ENCODE data around the gene IFI27.
"Not testable (repeated sequence)": the region's sequence is repeated elsewhere in the genome, so short reads cannot be mapped to it uniquely, and the experiment has no call there.

Gene IFI27

GRCh38 chr14:94110552-94111181 is at the start of gene IFI27:
IFI27 (plus strand) TSS chr14:94110736.
- no peak for DNase-seq

- DNase-seq: no peak
Measured at GRCh38 chr14:94062344-94062940, 48.1 kb upstream of the IFI27 start.

- no peak for DNase-seq
Measured at GRCh38 chr14:94066089-94066676, 44.4 kb upstream of the IFI27 start.

- not testable (repeated sequence) for DNase-seq
Measured at GRCh38 chr14:94072076-94072475, 38.5 kb upstream of the IFI27 start.

- no peak for DNase-seq
Measured at GRCh38 chr14:94074534-94074933, 36.0 kb upstream of the IFI27 start.

GRCh38 chr14:94075008-94075407 is 35.5 kb upstream of the IFI27 start:
- DNase-seq: no peak

GRCh38 chr14:94077111-94077821 is 33.3 kb upstream of the IFI27 start:
- no peak for DNase-seq

- DNase-seq: no peak
Measured at GRCh38 chr14:94077823-94078222, 32.7 kb upstream of the IFI27 start.

- DNase-seq: no peak
Measured at GRCh38 chr14:94079891-94080620, 30.5 kb upstream of the IFI27 start.

GRCh38 chr14:94080621-94081385 is 29.7 kb upstream of the IFI27 start, which contains the start of the genes DDX24 and IFI27L1:
DDX24 (minus strand) TSS chr14:94081202; CDS start chr14:94079742, 1,460 bp downstream.
IFI27L1 (plus strand) TSS chr14:94081310; CDS start chr14:94096938, 15,628 bp downstream.
- DNase-seq: peak; percentile 97 to 98

GRCh38 chr14:94081386-94081820 is 29.1 kb upstream of the IFI27 start:
- peak; percentile 7 to 20 for DNase-seq

- DNase-seq: no peak
Measured at GRCh38 chr14:94087891-94088290, 22.6 kb upstream of the IFI27 start.

- DNase-seq: no peak
Measured at GRCh38 chr14:94088516-94088915, 22.0 kb upstream of the IFI27 start.

- DNase-seq: no peak
Measured at GRCh38 chr14:94089479-94089878, 21.1 kb upstream of the IFI27 start.

- DNase-seq: no peak
Measured at GRCh38 chr14:94093418-94093817, 17.1 kb upstream of the IFI27 start.

- no peak for DNase-seq
Measured at GRCh38 chr14:94097091-94097490, 13.4 kb upstream of the IFI27 start.

GRCh38 chr14:94098326-94098992 is 12.1 kb upstream of the IFI27 start:
- no peak for DNase-seq

GRCh38 chr14:94099006-94099405 is 11.5 kb upstream of the IFI27 start:
- no peak for DNase-seq

- DNase-seq: no peak
Measured at GRCh38 chr14:94100847-94101246, 9.7 kb upstream of the IFI27 start.

- DNase-seq: no peak
Measured at GRCh38 chr14:94101748-94102147, 8.8 kb upstream of the IFI27 start.

GRCh38 chr14:94102768-94103482 is 7.6 kb upstream of the IFI27 start:
- no peak for DNase-seq
